ENCODE results near the gene ERP44.
A peak's percentile ranks its signal among the peaks of the same experiment; 100 is the strongest.
"Not testable (repeated sequence)": the region's sequence is repeated elsewhere in the genome, so short reads cannot be mapped to it uniquely, and the experiment has no call there.

The ERP44 gene

GRCh38 chr9:100098887-100099721 lies at the start of gene ERP44, which contains the start of gene INVS:
Gene ERP44 (minus strand): TSS chr9:100099000. CDS start chr9:100098840, 160 bp downstream.
Gene INVS (plus strand): TSS chr9:100099243. CDS start chr9:100104522, 5,279 bp downstream.
- DNase-seq: peak; percentile 98

GRCh38 chr9:100145976-100146375 lies 47.2 kb upstream of the ERP44 start:
- DNase-seq: not testable (repeated sequence)

DNA sequence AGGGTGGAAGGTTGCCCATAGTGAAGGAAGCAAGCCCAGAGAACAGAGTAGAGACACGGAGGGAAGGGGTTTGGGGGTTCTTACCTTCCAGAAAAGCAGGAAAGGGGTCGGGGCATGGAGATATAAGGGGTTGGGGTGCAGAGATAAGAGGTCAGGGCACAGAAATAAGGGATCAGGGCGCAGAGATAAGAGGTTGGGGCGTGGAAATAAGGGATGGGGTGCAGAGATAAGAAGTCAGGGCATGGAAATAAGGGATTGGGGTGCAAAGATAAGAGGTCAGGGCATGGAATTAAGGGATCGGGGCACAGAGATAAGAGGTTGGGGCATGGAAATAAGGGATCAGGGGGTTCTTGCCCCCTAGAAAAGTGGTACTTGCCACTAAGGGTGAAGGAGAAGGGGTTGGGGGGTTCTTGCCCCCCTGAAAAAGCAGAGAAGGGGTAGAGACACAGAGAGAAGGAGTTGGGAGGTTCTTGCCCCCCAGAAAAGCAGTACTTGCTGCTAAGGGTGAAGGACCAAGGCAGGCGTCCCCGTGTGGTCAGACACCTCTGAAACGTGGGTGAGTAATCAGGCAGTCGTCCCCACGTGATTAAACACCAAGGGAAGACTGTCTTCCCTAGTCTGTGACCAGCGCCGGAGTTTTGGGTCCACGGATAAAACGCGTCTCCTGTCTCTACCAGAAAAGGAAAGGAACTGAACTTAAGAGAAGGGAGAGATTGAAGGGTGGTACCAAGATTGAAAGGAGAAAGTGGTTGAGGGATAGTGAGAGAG lies 46.6 kb upstream of the ERP44 start:
- DNase-seq: not testable (repeated sequence)

- not testable (repeated sequence) for DNase-seq
These were observed 43.1 kb upstream of the ERP44 start for GRCh38 chr9:100141862-100142261.

DNA sequence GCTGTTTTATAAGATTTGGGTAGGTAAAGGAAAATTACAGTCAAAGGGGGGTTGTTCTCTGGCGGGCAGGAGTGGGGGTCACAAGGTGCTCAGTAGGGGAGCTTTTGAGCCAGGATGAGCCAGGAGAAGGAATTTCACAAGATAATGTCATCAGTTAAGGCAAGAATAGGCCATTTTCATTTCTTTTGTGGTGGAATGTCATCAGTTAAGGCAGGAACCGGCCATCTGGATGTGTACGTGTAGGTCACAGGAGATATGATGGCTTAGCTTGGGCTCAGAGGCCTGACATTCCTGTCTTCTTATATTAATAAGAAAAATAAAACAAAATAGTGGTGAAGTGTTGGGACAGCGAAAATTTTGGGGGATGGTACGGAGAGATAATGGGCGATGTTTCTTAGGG lies 41.5 kb upstream of the ERP44 start:
- not testable (repeated sequence) for DNase-seq

DNA sequence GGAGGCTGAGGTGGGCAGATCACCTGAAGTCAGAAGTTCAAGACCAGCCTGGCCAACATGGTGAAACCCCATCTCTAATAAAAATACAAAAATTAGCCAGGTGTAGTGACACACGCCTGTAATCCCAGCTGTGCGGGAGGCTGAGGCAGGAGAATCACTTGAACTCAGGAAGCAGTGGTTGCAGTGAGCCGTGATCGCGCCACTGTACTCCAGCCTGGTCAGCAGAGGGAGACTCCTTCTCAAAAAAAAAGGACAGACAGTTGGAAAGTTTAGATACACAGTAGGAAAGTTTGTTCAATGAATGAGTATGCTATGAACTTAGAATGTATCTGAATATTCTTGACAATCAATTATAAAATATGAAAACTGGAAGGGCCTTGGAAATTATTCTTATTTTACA lies 38.0 kb upstream of the ERP44 start:
- not testable (repeated sequence) for DNase-seq

DNA sequence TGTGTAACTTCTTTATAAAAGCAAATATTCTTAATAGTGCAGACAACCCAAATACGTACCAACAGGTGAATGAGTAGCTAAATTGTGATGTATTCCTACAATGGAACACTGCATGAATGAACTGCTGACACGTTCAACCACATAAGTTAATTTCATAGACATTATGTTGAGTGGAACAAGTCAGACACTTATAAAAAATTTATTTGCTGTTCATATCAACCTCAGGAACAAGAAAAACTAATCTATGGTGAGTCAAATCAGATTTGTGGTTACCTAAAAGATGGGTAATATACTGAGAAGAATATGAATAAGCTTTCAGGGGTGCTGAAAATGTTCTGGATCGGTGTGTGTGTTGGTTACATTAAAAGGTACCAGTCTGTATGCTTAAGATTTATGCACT lies 35.9 kb upstream of the ERP44 start:
- DNase-seq: no peak

DNA sequence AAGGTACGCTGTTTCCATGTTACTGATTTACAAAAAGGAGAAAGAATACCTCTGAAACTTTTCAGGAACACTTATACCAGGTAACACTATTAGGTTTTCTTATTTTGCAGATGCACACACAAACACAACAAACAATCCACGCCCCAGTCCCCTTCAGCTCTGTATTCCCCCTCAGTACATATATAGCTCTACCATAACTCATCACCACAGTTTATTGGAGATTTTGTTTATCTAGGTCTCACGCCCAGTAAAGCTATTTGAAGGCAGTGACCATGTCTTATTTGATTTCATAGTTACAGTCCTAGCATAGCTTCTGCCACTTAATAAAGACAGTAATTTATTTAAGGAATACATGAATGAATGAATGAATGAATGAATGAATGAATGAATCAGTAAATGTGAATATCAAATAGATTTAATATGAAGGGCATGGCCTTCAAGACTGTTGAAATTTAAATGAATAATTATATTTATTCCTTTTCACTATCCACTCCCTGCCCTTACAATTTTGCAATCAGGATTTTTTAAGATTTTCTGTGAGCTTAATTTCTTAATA lies 33.2 kb upstream of the ERP44 start:
- no peak for DNase-seq

DNA sequence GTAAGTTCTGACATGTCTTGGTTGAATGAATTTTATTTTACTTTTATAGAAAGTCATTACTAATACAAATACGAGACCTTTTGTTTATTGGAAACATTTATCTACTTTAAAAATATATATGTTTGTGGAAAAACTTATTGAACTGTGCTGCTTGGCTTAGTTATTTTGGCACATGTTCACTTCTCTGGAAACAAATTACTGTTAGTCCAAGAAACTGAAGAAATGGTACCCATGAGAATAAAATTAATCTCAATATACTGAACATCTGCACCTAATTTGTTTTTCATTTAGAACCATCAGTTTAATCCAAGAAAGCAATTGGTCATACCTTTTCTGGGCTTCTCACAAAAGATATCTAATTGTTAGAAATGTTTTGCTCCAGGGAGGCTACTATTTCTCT lies 32.4 kb upstream of the ERP44 start:
- DNase-seq: no peak

DNA sequence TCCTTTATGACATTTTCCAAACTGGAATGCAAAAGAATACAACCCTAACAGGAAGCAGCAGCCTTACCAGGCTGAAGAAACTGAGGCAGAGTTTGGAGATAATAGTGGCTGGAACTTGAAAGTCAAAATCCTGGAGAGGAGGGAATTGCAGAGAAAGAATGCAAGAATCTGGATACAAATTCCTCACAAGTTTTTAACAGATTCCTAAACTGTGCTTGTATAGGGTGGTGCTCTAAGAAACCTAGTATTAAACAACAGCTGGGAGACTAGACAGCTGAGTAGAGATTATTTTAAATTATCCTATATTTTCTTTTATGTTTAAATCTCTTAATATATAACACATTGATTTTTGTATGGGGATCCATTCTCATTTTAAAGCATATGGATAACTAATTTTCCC lies 31.0 kb upstream of the ERP44 start:
- no peak for DNase-seq

- no peak for DNase-seq
These were observed 27.6 kb upstream of the ERP44 start for GRCh38 chr9:100126423-100126822.

GRCh38 chr9:100125910-100126309 lies 27.1 kb upstream of the ERP44 start:
- no peak for DNase-seq

GRCh38 chr9:100125236-100125635 lies 26.4 kb upstream of the ERP44 start:
- no peak for DNase-seq

GRCh38 chr9:100120286-100120685 lies 21.5 kb upstream of the ERP44 start:
- no peak for DNase-seq

GRCh38 chr9:100117316-100117715 lies 18.5 kb upstream of the ERP44 start:
- no peak for DNase-seq

- DNase-seq: no peak
These were observed 14.0 kb upstream of the ERP44 start for GRCh38 chr9:100112677-100113336.

DNA sequence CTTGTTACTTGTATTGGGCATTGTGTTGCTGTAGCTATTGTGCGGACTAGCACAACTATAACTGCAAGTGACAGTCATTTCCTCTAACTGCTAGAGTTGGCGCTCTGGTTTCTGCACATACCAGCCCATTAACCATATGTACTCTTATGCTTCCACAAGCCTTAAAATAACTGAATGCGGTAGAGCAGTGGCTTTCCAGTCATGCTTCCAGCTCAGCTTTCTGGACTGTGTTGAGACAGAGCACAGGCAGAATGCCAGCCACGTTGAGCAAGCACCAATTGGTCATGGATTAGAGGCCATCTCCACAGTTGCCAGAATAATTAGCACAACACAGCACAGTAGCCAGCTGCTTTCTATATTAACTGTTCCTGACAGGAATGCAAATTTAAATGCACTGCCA lies 12.4 kb upstream of the ERP44 start:
- DNase-seq: no peak

GRCh38 chr9:100108559-100108958 lies 9.8 kb upstream of the ERP44 start:
- no peak for DNase-seq

GRCh38 chr9:100106616-100107015 lies 7.8 kb upstream of the ERP44 start:
- no peak for DNase-seq

GRCh38 chr9:100105861-100106260 lies 7.1 kb upstream of the ERP44 start:
- DNase-seq: no peak

DNA sequence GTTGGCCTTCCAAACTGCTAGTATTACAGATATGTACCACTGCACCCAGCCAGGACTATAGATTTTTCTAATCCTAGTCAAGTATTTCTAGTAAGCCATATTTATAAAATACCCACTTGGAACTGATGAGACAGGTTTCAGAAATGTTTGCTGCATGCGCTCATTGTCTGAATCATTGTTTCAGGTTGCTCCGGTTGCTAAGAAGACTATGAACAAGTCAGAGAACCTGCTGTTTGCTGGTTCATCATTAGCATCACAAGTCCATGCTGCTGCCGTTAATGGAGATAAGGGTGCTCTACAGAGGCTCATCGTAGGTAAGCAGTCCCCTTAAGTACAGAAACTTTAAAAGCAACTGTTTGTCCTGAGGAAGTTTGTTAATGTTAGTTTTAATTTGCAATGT lies 5.5 kb upstream of the ERP44 start:
- DNase-seq: no peak

GRCh38 chr9:100101608-100102007 lies 2.8 kb upstream of the ERP44 start:
- DNase-seq: no peak

DNA sequence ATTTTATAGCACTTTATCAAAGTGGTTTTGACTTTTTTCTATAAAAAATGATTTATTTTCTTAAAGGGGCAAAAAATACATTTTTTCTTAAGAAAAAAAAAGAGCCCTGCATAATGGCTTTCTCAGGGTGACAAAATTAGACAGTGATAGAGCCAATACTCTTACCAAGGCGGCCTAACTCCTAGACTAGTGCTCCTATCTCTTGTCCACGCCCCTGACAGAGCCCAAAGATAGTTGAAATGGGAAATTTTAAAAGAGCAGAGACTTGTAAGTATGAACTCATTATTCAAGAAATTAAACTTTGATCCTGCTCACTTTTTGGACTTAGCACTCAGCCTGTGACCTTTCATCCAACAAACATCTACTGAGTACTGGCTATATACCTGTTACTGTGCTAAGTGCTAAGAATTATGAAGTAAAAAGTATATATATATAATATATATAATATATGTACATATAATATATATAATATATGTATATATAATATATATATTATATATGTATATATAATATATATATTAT lies 1.4 kb upstream of the ERP44 start:
- peak; percentile 11 for DNase-seq
